NCI-H1048 (cell line): Measurements from ENCODE around the gene STMP1.
"Not testable (repeated sequence)": the region's sequence is repeated elsewhere in the genome, so short reads cannot be mapped to it uniquely, and the experiment has no call there.

ENCODE experiments used
- DNase-seq: peaks from one replicate; lab custom pipeline; 2025; lab: John Stamatoyannopoulos, UW

STMP1 gene

GRCh38 chr7:135665042-135665441 is 2.7 kb downstream of the STMP1 start:
- DNase-seq, result no peak

GRCh38 chr7:135666156-135666555 is 3.8 kb downstream of the STMP1 start:
- DNase-seq, result no peak

- no peak for DNase-seq
Observed at GRCh38 chr7:135666846-135667245, 4.5 kb downstream of the STMP1 start.

- not testable (repeated sequence) for DNase-seq
Observed at GRCh38 chr7:135667626-135668025, 5.3 kb downstream of the STMP1 start.

- not testable (repeated sequence) for DNase-seq
Observed at GRCh38 chr7:135668852-135669395, 6.6 kb downstream of the STMP1 start.

GRCh38 chr7:135669774-135670173 is 7.5 kb downstream of the STMP1 start:
- no peak for DNase-seq

GRCh38 chr7:135670179-135670578 is 7.9 kb downstream of the STMP1 start:
- DNase-seq, result no peak

- no peak for DNase-seq
Observed at GRCh38 chr7:135672560-135673359, 10.4 kb downstream of the STMP1 start.

GRCh38 chr7:135673360-135673706 is 11.0 kb downstream of the STMP1 start:
- DNase-seq, result no peak

GRCh38 chr7:135678612-135679575 is 16.6 kb downstream of the STMP1 start:
- DNase-seq, result no peak

- no peak for DNase-seq
Observed at GRCh38 chr7:135681762-135682161, 19.4 kb downstream of the STMP1 start.

GRCh38 chr7:135682191-135682590 is 19.9 kb downstream of the STMP1 start:
- no peak for DNase-seq

- no peak for DNase-seq
Observed at GRCh38 chr7:135683609-135684008, 21.3 kb downstream of the STMP1 start.

GRCh38 chr7:135684136-135684535 is 21.8 kb downstream of the STMP1 start:
- no peak for DNase-seq

- DNase-seq, result no peak
Observed at GRCh38 chr7:135684699-135685098, 22.4 kb downstream of the STMP1 start.

- DNase-seq, result no peak
Observed at GRCh38 chr7:135685306-135686084, 23.2 kb downstream of the STMP1 start.

- no peak for DNase-seq
Observed at GRCh38 chr7:135687466-135687865, 25.2 kb downstream of the STMP1 start.

GRCh38 chr7:135690566-135690965 is 28.3 kb downstream of the STMP1 start:
- DNase-seq, result no peak

- DNase-seq, result no peak
Observed at GRCh38 chr7:135692055-135692454, 29.7 kb downstream of the STMP1 start.

GRCh38 chr7:135692606-135693005 is 30.3 kb downstream of the STMP1 start:
- not testable (repeated sequence) for DNase-seq

- no peak for DNase-seq
Observed at GRCh38 chr7:135693558-135693957, 31.2 kb downstream of the STMP1 start.
